K562 (cell line): ENCODE measurements around the gene COL4A2. TPM values are rescaled to one million over a fixed set of nuclear protein-coding genes. Genes with fewer than 3 reads are reported as not detected.

ENCODE experiments used
- ATAC-seq: fragments of 200-7000 bp; cut with Tn5 transposase; 3 replicates; pipeline ENCODE4 v1.9.1; 2020; ENCODE audit warnings: moderate library complexity
- BruUV-seq: library from RNA; stranded (reverse); fragments of 400-500 nt; replicated peaks from 2 replicates; lab custom pipeline; 2021; lab: Mats Ljungman, UMichigan
- CTCF ChIA-PET: fragments of 300-600 bp; formaldehyde crosslinking; extraction: SDS; loops from one replicate; lab custom pipeline; 2021; ENCODE audit warnings: low intra/inter-chr PET ratio; lab: Yijun Ruan, JAX
- POLR2A ChIA-PET: fragments of 300-600, 350-650 bp; sonication (Branson Sonifier 250); formaldehyde crosslinking; extraction: SDS; loops from one replicate; lab custom pipeline; 2021; ENCODE audit warnings: antibody characterized with exemption, inconsistent platforms; lab: Yijun Ruan, JAX
- DNase-seq, 4 experiments: peaks; one replicate each; pipeline versions ENCODE4 v3.0.0 to v3.0.0-alpha.2; 2011 to 2018; ENCODE audit warnings: low spot score in 3 of 4, mixed read lengths in 3 of 4; ENCODE audit errors: extremely low read depth in 1 of 4
- FAIRE-seq: peaks from 2 replicates; lab custom pipeline; 2011; peaks lifted over from hg19 to GRCh38; lab: Jason Lieb, UNC
- H2AFZ ChIP-seq: 2 replicates; pipeline ENCODE4 v1.6.0; 2011; ENCODE audit warnings: low read depth, low read length, control low read depth, inconsistent platforms
- H3K27ac ChIP-seq: fragments of 200-600 bp; 3 replicates; pipeline ENCODE4 v1.8.0; 2011; ENCODE audit warnings: low read depth, mild to moderate bottlenecking, control low read depth, inconsistent platforms, low read length, moderate library complexity, mixed read lengths; ENCODE audit errors: extremely low read depth
- H3K27me3 ChIP-seq, 2 experiments: fragments of 300-600 bp in 1 of 2; 2 replicates in 1 of 2; 3 replicates in 1 of 2; pipeline versions ENCODE4 v1.6.0 to v1.8.0; 2011; ENCODE audit warnings: inconsistent platforms in 2 of 2, low read length in 2 of 2, mild to moderate bottlenecking in 1 of 2, mixed read lengths in 1 of 2, moderate library complexity in 1 of 2; ENCODE audit not compliant: control insufficient read depth in 2 of 2, insufficient read depth in 2 of 2
- H3K36me3 ChIP-seq: fragments of 300-600 bp; 3 replicates; pipeline ENCODE4 v1.8.0; 2011; ENCODE audit warnings: mild to moderate bottlenecking, low read length, inconsistent platforms; ENCODE audit not compliant: control insufficient read depth, insufficient read depth
- H3K4me1 ChIP-seq, 2 experiments: fragments of 200-600 bp in 1 of 2; replicated peaks in 1 of 2; 2 replicates in 1 of 2; 3 replicates in 1 of 2; pipeline versions ENCODE4 v1.5.1 to v1.8.0; 2011; ENCODE audit warnings: inconsistent platforms in 2 of 2, low read length in 2 of 2, mild to moderate bottlenecking in 1 of 2, mixed read lengths in 1 of 2, moderate library complexity in 1 of 2; ENCODE audit not compliant: control insufficient read depth in 2 of 2, insufficient read depth in 2 of 2
- H3K4me2 ChIP-seq: 2 replicates; pipeline ENCODE4 v1.6.1; 2011; ENCODE audit warnings: low read length, control low read depth, inconsistent platforms, mixed read lengths; ENCODE audit not compliant: insufficient read depth
- H3K4me3 ChIP-seq: fragments of 200-600 bp; sonication (generic), shearing (Covaris generic); 2 replicates; pipeline ENCODE4 v1.5.1; 2016; ENCODE audit warnings: control low read depth, inconsistent platforms
- H3K79me2 ChIP-seq: fragments of 200-600 bp; 3 replicates; pipeline ENCODE4 v1.8.0; 2011; ENCODE audit warnings: low read length, inconsistent platforms; ENCODE audit not compliant: control insufficient read depth, insufficient read depth
- H3K9ac ChIP-seq, 2 experiments: 2 replicates each; pipeline versions ENCODE4 v1.6.0 to v1.6.1; 2011; ENCODE audit warnings: low read depth in 2 of 2, low read length in 2 of 2, control low read depth in 1 of 2, inconsistent platforms in 1 of 2, mild to moderate bottlenecking in 1 of 2, mixed read lengths in 1 of 2; ENCODE audit not compliant: insufficient read depth in 1 of 2
- H3K9me1 ChIP-seq: one replicate; pipeline ENCODE4 v1.6.0; 2011; ENCODE audit warnings: inconsistent platforms, mild to moderate bottlenecking, low read length, moderate library complexity; ENCODE audit not compliant: control insufficient read depth, insufficient read depth
- H3K9me3 ChIP-seq: replicated peaks from 2 replicates; pipeline ENCODE4 v1.5.1; 2011; ENCODE audit warnings: low read depth, low read length, inconsistent platforms; ENCODE audit not compliant: control insufficient read depth, insufficient read depth
- H4K20me1 ChIP-seq: replicated peaks from 2 replicates; pipeline ENCODE4 v1.6.1; 2011; ENCODE audit warnings: low read length, inconsistent platforms, mixed read lengths; ENCODE audit not compliant: control insufficient read depth, insufficient read depth
- CBFA2T3 ChIP-seq: fragments of 450-650 bp; IDR thresholded peaks from 2 replicates; pipeline ENCODE4 v1.6.1; 2017
- CEBPG ChIP-seq, 3 experiments: fragments of 200-800 bp in 1 of 3; sonication (Bioruptor generic) in 1 of 3; sonication (generic) in 1 of 3; formaldehyde crosslinking in 1 of 3; IDR thresholded peaks in 2 of 3; conservative IDR thresholded peaks in 1 of 3; 2 replicates each; pipeline versions ENCODE4 v1.6.1 to v1.8.0; 2016 to 2022; ENCODE audit warnings: missing compliant biosample characterization in 2 of 3, missing genetic modification characterization in 2 of 3, mild to moderate bottlenecking in 1 of 3, missing genetic modification reagents in 1 of 3
- DDX20 ChIP-seq: fragments of 450-650 bp; IDR thresholded peaks from 2 replicates; pipeline ENCODE4 v1.6.1; 2016; ENCODE audit warnings: missing genetic modification characterization, low read depth, mild to moderate bottlenecking, missing compliant biosample characterization, moderate library complexity
- EGR1 ChIP-seq: fragments of 450-650 bp; conservative IDR thresholded peaks from 2 replicates; pipeline ENCODE4 v1.6.1; 2017; ENCODE audit warnings: mild to moderate bottlenecking
- ELK3 ChIP-seq: fragments of 450-650 bp; formaldehyde crosslinking; IDR thresholded peaks from 2 replicates; pipeline ENCODE4 v1.4.0; 2020; ENCODE audit warnings: mild to moderate bottlenecking
- HEY1 ChIP-seq: fragments of 250-450 bp; sonication (Bioruptor Pico); IDR thresholded peaks from 2 replicates; pipeline ENCODE4 v1.5.0; 2020; ENCODE audit warnings: mild to moderate bottlenecking, moderate library complexity, borderline replicate concordance
- KLF1 ChIP-seq: fragments of 450-650 bp; IDR thresholded peaks from 2 replicates; pipeline ENCODE4 v1.6.1; 2016; ENCODE audit warnings: missing genetic modification characterization, missing compliant biosample characterization
- MECOM ChIP-seq: fragments of 250-450 bp; sonication (Bioruptor Pico); IDR thresholded peaks from 2 replicates; pipeline ENCODE4 v1.8.0; 2022; ENCODE audit warnings: inconsistent platforms
- MIER1 ChIP-seq: fragments of 450-650 bp; IDR thresholded peaks from 2 replicates; pipeline ENCODE4 v1.6.1; 2016; ENCODE audit warnings: antibody characterized with exemption, mild to moderate bottlenecking, low read depth
- PCBP2 ChIP-seq: fragments of 200-400 bp; formaldehyde crosslinking; IDR thresholded peaks from 2 replicates; pipeline ENCODE4 v1.6.1; 2018; ENCODE audit warnings: low read length, low read depth, mild to moderate bottlenecking, moderate library complexity; ENCODE audit not compliant: poor library complexity, severe bottlenecking
- POU5F1 ChIP-seq: fragments of 150-350 bp; IDR thresholded peaks from 2 replicates; pipeline ENCODE4 v1.6.1; 2014; ENCODE audit warnings: borderline replicate concordance, low read length, low read depth, mild to moderate bottlenecking; ENCODE audit not compliant: partially characterized antibody
- SMAD4 ChIP-seq: fragments of 250-450 bp; sonication (Bioruptor Pico); conservative IDR thresholded peaks from 2 replicates; pipeline ENCODE4 v1.8.0; 2021; ENCODE audit warnings: inconsistent platforms, mild to moderate bottlenecking, moderate library complexity
- TAF9B ChIP-seq: fragments of 450-650 bp; IDR thresholded peaks from 2 replicates; pipeline ENCODE4 v1.6.1; 2018; ENCODE audit warnings: mild to moderate bottlenecking; ENCODE audit not compliant: partially characterized antibody
- USF2 ChIP-seq: sonication (generic); formaldehyde crosslinking; IDR thresholded peaks from 2 replicates; pipeline ENCODE4 v1.5.0; 2020; ENCODE audit warnings: missing genetic modification reagents
- YBX1 ChIP-seq: fragments of 450-650 bp; IDR thresholded peaks from 2 replicates; pipeline ENCODE4 v1.7.1; 2016; ENCODE audit warnings: mild to moderate bottlenecking
- ZBTB34 ChIP-seq: fragments of 250-450 bp; sonication (Bioruptor Pico); IDR thresholded peaks from 2 replicates; pipeline ENCODE4 v1.8.0; 2021; ENCODE audit warnings: mild to moderate bottlenecking, moderate library complexity
- ZBTB5 ChIP-seq: fragments of 450-650 bp; IDR thresholded peaks from 2 replicates; pipeline ENCODE4 v1.6.1; 2017; ENCODE audit warnings: antibody characterized with exemption
- ZNF408 ChIP-seq: fragments of 250-450 bp; sonication (Bioruptor Pico); IDR thresholded peaks from 2 replicates; pipeline ENCODE4 v1.4.0; 2020; ENCODE audit warnings: low read depth, mild to moderate bottlenecking, moderate library complexity
- ZNF584 ChIP-seq: fragments of 200-800 bp; sonication (Bioruptor generic); IDR thresholded peaks from 2 replicates; pipeline ENCODE4 v1.6.1; 2016; ENCODE audit warnings: low read depth, mild to moderate bottlenecking, missing genetic modification characterization, missing compliant biosample characterization
- WGBS: fragments of 100-300 bp; shearing (Covaris generic); methylation state at CpG from one replicate; pipeline ENCODE4 v1.1.6; 2016; ENCODE audit warnings: low coverage, mixed read lengths; ENCODE audit not compliant: insufficient coverage; ENCODE audit errors: missing lambda C conversion rate; 5-methylcytosine and 5-hydroxymethylcytosine counted together
- in situ Hi-C: fragments of 300-500 bp; cut with MboI; formaldehyde crosslinking; loops from 4 replicates; pipeline ENCODE4 v1.15.0; 2018; ENCODE audit warnings: inconsistent platforms, mixed read lengths
- intact Hi-C: fragments of 100-400 bp; cut with micrococcal nuclease; formaldehyde crosslinking; loops from 2 replicates; pipeline ENCODE4 v1.14.2; 2022
- polyA plus RNA-seq, 8 experiments: library from polyadenylated mRNA; depleted of rRNA in 4 of 8; stranded (reverse) in 5 of 8; unstranded in 3 of 8; fragments of >200 nt; fragmentation: Nextera tagmentation in 2 of 8; fragmentation: Illumina TruSeq in 1 of 8; extraction: Ambion mirVana in 2 of 8; extraction: Trizol in 1 of 8; gene quantifications; 2 replicates each; pipeline versions ENCODE4 v1.2.1 to v1.2.3, GENCODE V29; 2011 to 2014; ENCODE audit warnings: inconsistent platforms in 1 of 8, missing spikeins in 1 of 8
- total RNA-seq, 7 experiments: library from RNA; depleted of rRNA in 6 of 7; stranded (reverse); fragments of >200 nt in 6 of 7; fragmentation: Illumina TruSeq in 2 of 7; extraction: Trizol in 2 of 7; gene quantifications; 2 replicates each; pipeline versions ENCODE4 v1.2.1 to v1.2.3, GENCODE V29; 2011 to 2021; ENCODE audit warnings: low replicate concordance in 1 of 7

The COL4A2 gene
- total and polyA plus RNA-seq, 9 of the 15 experiments (the other 6 are each of a cell fraction or from before 2014, with no cell fraction given), result 0.13 to 15.2 (median 8.1) TPM

GRCh38 chr13:110523180-110523579, 216.1 kb downstream of the COL4A2 start:
- Histone ChIP-seq H3K9me1 (no peaks in the 10 kb centered on the region), H2AFZ (no peak overlapping the region), H3K79me2 (no peaks in the 10 kb centered on the region; the same call in 2 of the 3 replicates), H3K27ac (no peak overlapping the region), H3K36me3 (no peaks in the 10 kb centered on the region), H3K9ac (no peak overlapping the region), H3K4me1 (peaks cover 13 to 40% of the 10 kb centered on the region in 2 experiments; a peak in 4 of 5 replicates), H3K9me3 (no peaks in the 10 kb centered on the region), H3K4me2 (no peak overlapping the region), H3K4me3 (no peak overlapping the region), H3K27me3 (no peaks in the 10 kb centered on the region), H4K20me1 (no peaks in the 10 kb centered on the region)
- TF ChIP-seq POU5F1 (no peak), MECOM (CRISPR knock-in tag) (no peak), USF2 (CRISPR knock-in tag) (no peak), TAF9B (no peak), YBX1 (no peak), CEBPG (CRISPR knock-in tag; IDR thresholded peaks at IDR 0.05) (no peak), CEBPG (tag; conservative IDR thresholded peaks at IDR 0.05 in 1 of 2, IDR thresholded peaks at IDR 0.05 in 1 of 2) (no peak), ZNF584 (no peak), CBFA2T3 (no peak), ELK3 (CRISPR knock-in tag) (no peak), PCBP2 (no peak), HEY1 (CRISPR knock-in tag) (no peak), MIER1 (no peak), DDX20 (no peak), ZBTB34 (CRISPR knock-in tag) (no peak), EGR1 (no peak), ZBTB5 (no peak), SMAD4 (CRISPR knock-in tag) (no peak), ZNF408 (no peak), KLF1 (no peak)
- WGBS, result 62% methylated on average over 8 of the region's 9 CpGs
- POLR2A ChIA-PET, result no interaction called here
- in situ Hi-C loops, result no loop called here
- no peak for FAIRE-seq
- intact Hi-C loops, result no loop called here
- no peak for ATAC-seq
- CTCF ChIA-PET, result no interaction called here
- no peak for DNase-seq
- BruUV-seq, result no TSS peak
